Parathyroid adenoma (tissue), 2 donors: ENCODE measurements around the gene PAX5.
"Not testable (repeated sequence)": the region's sequence is repeated elsewhere in the genome, so short reads cannot be mapped to it uniquely, and the experiment has no call there.

Source experiments
- H2AFZ ChIP-seq: fragments of 300-600 bp; sonication (generic); one replicate; pipeline ENCODE4 v1.7.0; 2017; ENCODE audit warnings: antibody characterized with exemption, mild to moderate bottlenecking
- H3K27ac ChIP-seq: fragments of 300-600 bp; sonication (generic); one replicate; pipeline ENCODE4 v1.7.0; 2017
- H3K27me3 ChIP-seq: fragments of 300-600 bp; sonication (generic); one replicate; pipeline ENCODE4 v1.7.0; 2017; ENCODE audit warnings: low read length; ENCODE audit not compliant: control insufficient read depth, insufficient read depth
- H3K36me3 ChIP-seq: fragments of 300-600 bp; sonication (generic); one replicate; pipeline ENCODE4 v1.7.0; 2017; ENCODE audit warnings: low read length; ENCODE audit not compliant: control insufficient read depth, insufficient read depth
- H3K4me1 ChIP-seq: fragments of 300-600 bp; sonication (generic); one replicate; pipeline ENCODE4 v1.7.0; 2017; ENCODE audit warnings: control low read depth
- H3K4me2 ChIP-seq: fragments of 300-600 bp; sonication (generic); one replicate; pipeline ENCODE4 v1.7.0; 2017; ENCODE audit warnings: low read length
- H3K4me3 ChIP-seq: fragments of 300-600 bp; sonication (generic); one replicate; pipeline ENCODE4 v1.7.0; 2017; ENCODE audit warnings: low read depth, low read length
- H3K79me2 ChIP-seq: fragments of 300-600 bp; sonication (generic); one replicate; pipeline ENCODE4 v1.7.0; 2017; ENCODE audit warnings: control low read depth
- H3K9ac ChIP-seq: fragments of 300-600 bp; sonication (generic); one replicate; pipeline ENCODE4 v1.7.0; 2017; ENCODE audit warnings: mild to moderate bottlenecking
- H3K9me3 ChIP-seq: fragments of 300-600 bp; sonication (generic); one replicate; pipeline ENCODE4 v1.7.0; 2017; ENCODE audit warnings: low read length; ENCODE audit not compliant: control insufficient read depth
- TF ChIP-seq, protein P1 (sequence below): fragments of 300-600 bp; sonication (generic); IDR thresholded peaks from one replicate; pipeline ENCODE4 v1.7.0; 2017; ENCODE audit warnings: antibody characterized with exemption, mild to moderate bottlenecking
- donor health status: primary hyperparathyroidism.

PAX5 gene

DNA sequence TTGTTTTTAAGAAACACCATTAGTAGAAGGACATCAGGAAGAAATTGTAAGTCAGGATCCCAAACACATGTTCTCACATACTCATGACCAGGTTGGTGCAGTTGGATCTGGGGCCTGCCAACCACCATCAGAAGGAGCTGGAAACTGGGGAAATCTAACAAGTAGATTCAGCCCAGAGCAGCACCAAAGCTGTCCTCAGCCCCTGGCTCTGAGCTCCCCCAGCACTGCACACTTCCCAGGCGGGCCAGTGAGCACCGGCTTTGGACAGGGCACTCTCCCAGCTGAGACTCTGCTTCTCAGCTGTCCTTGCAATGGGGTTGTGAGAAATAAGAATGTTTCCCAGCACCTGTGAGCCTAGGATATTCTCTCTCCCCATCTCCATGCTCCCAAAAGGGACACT, 162.5 kb downstream of the PAX5 start:
- TF ChIP-seq, protein P1, sequence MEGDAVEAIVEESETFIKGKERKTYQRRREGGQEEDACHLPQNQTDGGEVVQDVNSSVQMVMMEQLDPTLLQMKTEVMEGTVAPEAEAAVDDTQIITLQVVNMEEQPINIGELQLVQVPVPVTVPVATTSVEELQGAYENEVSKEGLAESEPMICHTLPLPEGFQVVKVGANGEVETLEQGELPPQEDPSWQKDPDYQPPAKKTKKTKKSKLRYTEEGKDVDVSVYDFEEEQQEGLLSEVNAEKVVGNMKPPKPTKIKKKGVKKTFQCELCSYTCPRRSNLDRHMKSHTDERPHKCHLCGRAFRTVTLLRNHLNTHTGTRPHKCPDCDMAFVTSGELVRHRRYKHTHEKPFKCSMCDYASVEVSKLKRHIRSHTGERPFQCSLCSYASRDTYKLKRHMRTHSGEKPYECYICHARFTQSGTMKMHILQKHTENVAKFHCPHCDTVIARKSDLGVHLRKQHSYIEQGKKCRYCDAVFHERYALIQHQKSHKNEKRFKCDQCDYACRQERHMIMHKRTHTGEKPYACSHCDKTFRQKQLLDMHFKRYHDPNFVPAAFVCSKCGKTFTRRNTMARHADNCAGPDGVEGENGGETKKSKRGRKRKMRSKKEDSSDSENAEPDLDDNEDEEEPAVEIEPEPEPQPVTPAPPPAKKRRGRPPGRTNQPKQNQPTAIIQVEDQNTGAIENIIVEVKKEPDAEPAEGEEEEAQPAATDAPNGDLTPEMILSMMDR, result no peak
- H3K9me3 ChIP-seq, result no peaks in the 10 kb centered on the region
- no peak overlapping the region for H3K9ac ChIP-seq

DNA sequence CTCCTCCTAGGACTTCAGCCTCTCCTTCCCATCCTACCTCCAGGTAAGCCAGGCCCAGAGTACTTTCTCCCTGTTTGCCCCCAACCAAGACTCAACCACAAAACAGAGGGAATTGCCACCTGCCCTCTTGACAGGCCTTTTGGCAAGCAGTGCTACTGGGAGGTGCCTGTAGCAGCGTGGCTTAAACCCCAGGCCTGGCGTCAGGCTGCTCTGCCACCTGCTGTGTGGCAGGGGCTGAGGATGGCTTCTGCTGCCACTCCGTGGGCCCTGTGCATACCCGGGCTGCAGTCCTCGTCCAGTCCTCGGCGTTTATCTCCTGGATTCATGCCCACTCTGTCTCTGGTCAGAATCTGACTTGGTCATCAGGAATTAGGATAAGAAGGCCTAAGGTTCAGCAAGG, 163.1 kb downstream of the PAX5 start:
- Histone ChIP-seq H3K79me2 (no peaks in the 10 kb centered on the region), H3K4me2 (no peak overlapping the region), H2AFZ (no peak overlapping the region), H3K9ac (no peak overlapping the region), H3K4me3 (no peak overlapping the region), H3K36me3 (no peaks in the 10 kb centered on the region), H3K9me3 (no peaks in the 10 kb centered on the region), H3K27ac (no peak overlapping the region), H3K27me3 (no peaks in the 10 kb centered on the region), H3K4me1 (no peaks in the 10 kb centered on the region)
- TF ChIP-seq, protein P1, result no peak

More for the DNA sequence above, 162.5 kb downstream of the PAX5 start:
- no peak overlapping the region for H3K4me2 ChIP-seq
- H3K4me1 ChIP-seq, result no peaks in the 10 kb centered on the region
- no peak overlapping the region for H3K4me3 ChIP-seq
- H3K36me3 ChIP-seq, result no peaks in the 10 kb centered on the region
- H3K79me2 ChIP-seq, result no peaks in the 10 kb centered on the region
- H2AFZ ChIP-seq, result no peak overlapping the region
- H3K27me3 ChIP-seq, result no peaks in the 10 kb centered on the region
- no peak overlapping the region for H3K27ac ChIP-seq

DNA sequence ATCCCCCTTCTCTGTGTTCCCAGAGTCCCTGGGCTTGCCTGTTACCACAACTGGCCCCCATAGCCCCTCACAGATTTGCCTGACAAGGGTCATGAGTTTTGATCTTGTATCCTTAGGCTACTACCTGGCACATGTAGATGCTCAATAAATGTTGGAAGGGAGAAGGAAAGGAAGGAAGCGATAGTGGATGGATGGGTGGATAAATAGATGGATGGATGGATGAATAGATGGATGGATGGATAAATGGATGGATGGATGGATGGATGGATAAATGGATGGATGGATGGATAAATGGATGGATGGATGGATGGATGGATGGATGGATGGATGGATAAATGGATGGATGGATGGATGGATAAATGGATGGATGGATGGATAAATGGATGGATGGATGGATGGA, 164.5 kb downstream of the PAX5 start:
- not testable (repeated sequence) for H3K27me3 ChIP-seq, H3K4me1 ChIP-seq, H3K27ac ChIP-seq, H3K4me2 ChIP-seq, H3K79me2 ChIP-seq, H3K9ac ChIP-seq, H3K36me3 ChIP-seq, H3K4me3 ChIP-seq, H3K9me3 ChIP-seq, H2AFZ ChIP-seq

DNA sequence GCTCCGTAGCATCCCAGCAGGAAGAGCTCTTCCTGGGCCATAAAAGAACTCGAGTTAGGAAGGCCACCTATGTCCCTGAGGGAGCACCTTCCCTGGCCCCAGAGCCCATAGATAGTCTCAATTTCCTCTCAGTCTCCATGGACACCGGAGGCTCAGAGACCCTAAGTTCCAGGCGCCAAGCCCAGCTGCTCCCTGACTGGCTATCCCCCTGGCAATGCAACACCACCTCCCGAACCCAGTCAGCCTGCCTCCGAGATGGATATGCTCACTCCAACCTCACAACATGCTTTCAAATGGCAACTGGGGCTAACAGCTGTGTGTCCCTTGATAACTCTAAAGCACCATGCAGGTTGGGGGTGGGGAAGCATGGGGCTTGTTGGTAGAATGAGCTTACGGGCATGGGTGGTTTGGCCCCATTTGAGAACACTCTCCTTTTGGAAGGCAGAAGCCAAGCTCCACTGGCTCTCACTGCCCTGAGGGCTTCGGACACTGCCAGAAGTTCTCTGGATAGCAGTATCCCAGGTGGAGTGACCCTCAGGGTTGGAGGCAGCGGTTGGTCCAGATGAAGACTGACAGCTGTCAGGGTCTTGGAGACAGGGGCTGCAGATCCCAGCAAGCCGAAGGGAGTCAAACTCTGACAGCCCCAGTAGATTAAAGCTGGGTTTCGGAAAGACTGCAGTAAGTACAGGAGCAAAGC, 165.3 kb downstream of the PAX5 start:
- Histone ChIP-seq H3K36me3 (no peaks in the 10 kb centered on the region), H2AFZ (no peak overlapping the region), H3K9me3 (no peaks in the 10 kb centered on the region), H3K4me1 (no peaks in the 10 kb centered on the region), H3K27ac (no peak overlapping the region), H3K4me2 (no peak overlapping the region), H3K9ac (no peak overlapping the region), H3K27me3 (no peaks in the 10 kb centered on the region), H3K4me3 (no peak overlapping the region), H3K79me2 (no peaks in the 10 kb centered on the region)
- TF ChIP-seq, protein P1, result no peak

DNA sequence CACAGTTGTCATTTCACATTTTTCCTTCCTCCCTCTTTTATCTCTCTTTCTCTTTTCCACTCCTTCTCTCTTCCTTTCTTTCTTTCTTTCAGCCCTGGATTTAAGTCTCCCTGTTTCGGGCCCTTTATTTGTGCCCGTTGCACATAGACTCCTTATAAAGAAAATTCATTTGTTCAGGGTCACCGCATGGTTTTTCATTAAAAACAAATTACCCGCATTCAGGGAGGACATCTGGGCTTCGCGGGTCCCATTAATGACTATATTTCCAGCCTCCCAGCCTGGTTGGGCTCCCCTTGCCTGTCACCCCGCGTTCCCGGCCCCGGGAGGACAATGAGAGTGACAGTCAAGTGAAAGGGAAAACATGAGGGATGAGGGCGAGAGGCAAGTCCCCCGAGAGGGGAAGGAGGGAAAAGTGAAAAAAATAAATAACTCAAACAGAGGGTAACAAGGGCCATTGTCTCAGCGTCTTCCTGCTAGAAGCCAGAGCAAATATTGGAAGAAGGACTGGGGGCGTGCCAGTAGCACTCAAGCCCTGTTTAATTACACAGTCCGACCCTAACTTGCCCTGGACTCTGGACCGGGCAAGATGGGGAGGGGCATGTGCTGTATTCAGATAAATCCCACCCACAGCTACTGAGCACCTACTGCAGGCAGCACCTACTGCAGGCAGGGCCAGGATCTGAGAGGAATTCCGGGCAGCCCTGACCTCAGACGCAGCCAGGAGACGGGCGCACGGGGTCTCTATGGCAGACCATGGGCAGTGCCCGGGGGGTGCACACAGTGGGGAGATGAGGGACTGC, 166.2 kb downstream of the PAX5 start:
- Histone ChIP-seq H3K9ac (no peak overlapping the region), H3K27me3 (no peaks in the 10 kb centered on the region), H3K27ac (no peak overlapping the region), H2AFZ (no peak overlapping the region), H3K4me3 (no peak overlapping the region), H3K4me1 (no peaks in the 10 kb centered on the region), H3K4me2 (no peak overlapping the region), H3K36me3 (no peaks in the 10 kb centered on the region), H3K9me3 (no peaks in the 10 kb centered on the region), H3K79me2 (no peaks in the 10 kb centered on the region)
- TF ChIP-seq, protein P1, result no peak
